SU-DHL-6 (cell line): Measurements from ENCODE around the gene RAD1.

ENCODE experiments used
- H2AFZ ChIP-seq: fragments of 200-600 bp; sonication (generic); 2 replicates; pipeline ENCODE4 v1.6.1; 2014; ENCODE audit warnings: low read depth, mild to moderate bottlenecking, moderate library complexity, mixed read lengths, antibody characterized with exemption, low read length; ENCODE audit not compliant: severe bottlenecking
- H3F3A ChIP-seq: fragments of 200-600 bp; shearing (Covaris generic); 2 replicates; pipeline ENCODE4 v1.6.0; 2016; ENCODE audit warnings: antibody characterized with exemption, mild to moderate bottlenecking; ENCODE audit not compliant: insufficient read depth
- H3K27ac ChIP-seq: fragments of 200-600 bp; sonication (generic); 2 replicates; pipeline ENCODE4 v1.5.1; 2016; ENCODE audit warnings: low read depth, mild to moderate bottlenecking, low read length, moderate library complexity, mixed read lengths
- H3K27me3 ChIP-seq: fragments of 200-600 bp; sonication (generic), shearing (Covaris generic); 2 replicates; pipeline ENCODE4 v1.6.0; 2014; ENCODE audit warnings: mild to moderate bottlenecking, low read length
- H3K36me3 ChIP-seq: fragments of 200-600 bp; sonication (generic); 2 replicates; pipeline ENCODE4 v1.6.1; 2014; ENCODE audit warnings: mild to moderate bottlenecking, low read length, mixed read lengths
- H3K4me2 ChIP-seq: fragments of 300-600, 200-600 bp; shearing (Covaris generic), sonication (generic); 2 replicates; pipeline ENCODE4 v1.6.0; 2014; ENCODE audit warnings: low read length, low read depth, mild to moderate bottlenecking; ENCODE audit not compliant: poor library complexity, severe bottlenecking
- H3K4me3 ChIP-seq: fragments of 200-600 bp; sonication (generic); 2 replicates; pipeline ENCODE4 v1.5.1; 2014; ENCODE audit warnings: antibody characterized with exemption, low read length, mild to moderate bottlenecking, mixed read lengths; ENCODE audit not compliant: insufficient read depth, poor library complexity, severe bottlenecking
- H3K79me2 ChIP-seq: fragments of 200-600 bp; sonication (generic); 2 replicates; pipeline ENCODE4 v1.6.1; 2014; ENCODE audit warnings: mild to moderate bottlenecking, low read length, moderate library complexity; ENCODE audit not compliant: insufficient read depth
- H3K9ac ChIP-seq: fragments of 200-600 bp; sonication (generic); 2 replicates; pipeline ENCODE4 v1.7.0; 2014; ENCODE audit warnings: mild to moderate bottlenecking, low read length
- H3K9me2 ChIP-seq: fragments of 200-600 bp; sonication (generic); replicated peaks from 2 replicates; pipeline ENCODE4 v1.6.1; 2014; ENCODE audit warnings: low read length; ENCODE audit not compliant: insufficient read depth
- H3K9me3 ChIP-seq: fragments of 200-600 bp; sonication (generic); 2 replicates; pipeline ENCODE4 v1.6.1; 2014; ENCODE audit warnings: low read length, mixed read lengths; ENCODE audit not compliant: insufficient read depth
- H4K20me1 ChIP-seq: fragments of 200-600 bp; sonication (generic); 2 replicates; pipeline ENCODE4 v1.6.1; 2014; ENCODE audit warnings: low read depth, mild to moderate bottlenecking, antibody characterized with exemption, low read length, moderate library complexity, mixed read lengths
- EZH2phosphoT487 ChIP-seq: fragments of 200-600 bp; sonication (generic), shearing (Covaris generic); conservative IDR thresholded peaks from 2 replicates; pipeline ENCODE4 v1.6.1; 2018; ENCODE audit warnings: mild to moderate bottlenecking, antibody characterized with exemption, low read length, moderate library complexity, mixed read lengths
- TF ChIP-seq, protein P1 (sequence below): fragments of 200-600 bp; sonication (generic); IDR thresholded peaks from one replicate; pipeline ENCODE4 v1.5.1; 2017; ENCODE audit warnings: antibody characterized with exemption, mild to moderate bottlenecking, low read length, moderate library complexity; ENCODE audit not compliant: insufficient read depth, poor library complexity, severe bottlenecking

The RAD1 gene

DNA sequence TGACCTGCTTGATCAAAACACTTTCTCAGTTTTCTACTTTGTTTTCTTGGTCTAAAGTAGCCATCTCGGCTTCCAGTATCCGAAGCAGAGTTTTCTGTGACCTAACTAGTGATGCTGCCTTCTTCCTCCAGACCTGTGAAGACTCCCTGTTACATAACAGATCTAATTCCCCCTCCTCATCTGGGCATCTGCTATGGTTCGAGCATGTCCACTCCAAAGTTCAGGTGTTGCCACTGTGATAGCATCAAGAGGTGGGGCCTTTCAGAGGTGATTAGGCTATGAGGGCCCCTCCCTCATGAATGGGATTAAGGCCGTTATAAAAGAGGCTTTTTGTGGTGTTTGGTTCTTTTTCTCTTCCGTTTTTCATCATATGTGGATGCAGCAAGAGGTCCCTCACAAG is 56.1 kb downstream of the RAD1 start:
- no peak overlapping the region for H3K4me3 ChIP-seq
- no peaks in the 10 kb centered on the region for H3K79me2 ChIP-seq
- H3F3A ChIP-seq = no peaks in the 10 kb centered on the region
- H3K27ac ChIP-seq = no peak overlapping the region
- H3K27me3 ChIP-seq = no peaks in the 10 kb centered on the region
- H3K36me3 ChIP-seq = no peaks in the 10 kb centered on the region
- no peak overlapping the region for H3K4me2 ChIP-seq
- TF ChIP-seq, protein P1, sequence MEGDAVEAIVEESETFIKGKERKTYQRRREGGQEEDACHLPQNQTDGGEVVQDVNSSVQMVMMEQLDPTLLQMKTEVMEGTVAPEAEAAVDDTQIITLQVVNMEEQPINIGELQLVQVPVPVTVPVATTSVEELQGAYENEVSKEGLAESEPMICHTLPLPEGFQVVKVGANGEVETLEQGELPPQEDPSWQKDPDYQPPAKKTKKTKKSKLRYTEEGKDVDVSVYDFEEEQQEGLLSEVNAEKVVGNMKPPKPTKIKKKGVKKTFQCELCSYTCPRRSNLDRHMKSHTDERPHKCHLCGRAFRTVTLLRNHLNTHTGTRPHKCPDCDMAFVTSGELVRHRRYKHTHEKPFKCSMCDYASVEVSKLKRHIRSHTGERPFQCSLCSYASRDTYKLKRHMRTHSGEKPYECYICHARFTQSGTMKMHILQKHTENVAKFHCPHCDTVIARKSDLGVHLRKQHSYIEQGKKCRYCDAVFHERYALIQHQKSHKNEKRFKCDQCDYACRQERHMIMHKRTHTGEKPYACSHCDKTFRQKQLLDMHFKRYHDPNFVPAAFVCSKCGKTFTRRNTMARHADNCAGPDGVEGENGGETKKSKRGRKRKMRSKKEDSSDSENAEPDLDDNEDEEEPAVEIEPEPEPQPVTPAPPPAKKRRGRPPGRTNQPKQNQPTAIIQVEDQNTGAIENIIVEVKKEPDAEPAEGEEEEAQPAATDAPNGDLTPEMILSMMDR = no peak
- no peak for TF ChIP-seq EZH2phosphoT487
- H3K9me2 ChIP-seq = no peaks in the 10 kb centered on the region; the same call in 1 of the 2 replicates
- no peaks in the 10 kb centered on the region for H4K20me1 ChIP-seq
- no peak overlapping the region for H3K9ac ChIP-seq
- H3K9me3 ChIP-seq = no peaks in the 10 kb centered on the region
- no peak overlapping the region for H2AFZ ChIP-seq

DNA sequence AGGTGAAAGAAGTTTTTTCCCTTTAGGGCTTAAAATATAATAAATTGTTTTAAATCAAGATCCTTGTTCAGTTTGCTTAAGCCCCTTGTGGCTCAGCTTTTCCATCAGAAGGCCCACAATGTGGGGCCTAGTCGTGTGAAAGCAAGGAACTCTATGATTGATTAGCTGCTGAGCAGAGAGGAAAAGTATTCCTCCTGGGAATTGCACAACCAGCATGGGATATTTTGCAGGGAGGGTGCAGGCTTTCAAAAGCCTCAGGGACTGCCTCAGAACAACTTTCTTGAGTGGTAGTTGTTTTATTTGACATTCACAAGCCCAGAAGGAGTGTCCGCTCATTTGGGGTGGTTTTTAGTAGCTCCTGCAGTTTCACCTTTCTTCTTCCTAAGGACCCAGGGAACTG is 56.5 kb downstream of the RAD1 start:
- H3K36me3 ChIP-seq = no peaks in the 10 kb centered on the region
- no peak overlapping the region for H2AFZ ChIP-seq
- no peaks in the 10 kb centered on the region for H3K9me3 ChIP-seq
- H3K27ac ChIP-seq = no peak overlapping the region
- H3K9ac ChIP-seq = no peak overlapping the region
- no peaks in the 10 kb centered on the region for H3F3A ChIP-seq
- no peaks in the 10 kb centered on the region for H3K79me2 ChIP-seq
- H3K4me3 ChIP-seq = no peak overlapping the region
- H3K27me3 ChIP-seq = no peaks in the 10 kb centered on the region
- no peaks in the 10 kb centered on the region; the same call in 1 of the 2 replicates for H3K9me2 ChIP-seq
- TF ChIP-seq, protein P1 = no peak
- TF ChIP-seq EZH2phosphoT487 = no peak
- H4K20me1 ChIP-seq = no peaks in the 10 kb centered on the region
- no peak overlapping the region for H3K4me2 ChIP-seq

DNA sequence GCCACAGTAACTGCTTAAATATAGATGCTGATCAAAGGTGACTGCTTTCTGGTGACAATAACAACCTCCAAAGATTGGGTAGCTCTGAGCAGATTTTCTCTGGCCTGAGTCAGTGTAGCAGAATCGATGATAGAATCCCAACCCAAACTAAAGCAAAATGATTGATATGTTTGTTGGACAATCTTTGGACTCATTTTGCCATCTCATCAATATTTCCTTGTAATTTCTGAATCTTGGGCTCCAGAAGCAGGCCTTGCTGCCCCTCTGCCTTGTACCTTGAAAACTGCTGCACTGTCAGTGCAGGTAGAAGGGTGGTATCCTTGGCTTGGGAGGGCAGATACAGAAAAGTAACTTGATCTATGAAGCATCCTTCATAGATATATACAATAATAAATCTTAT is 57.4 kb downstream of the RAD1 start:
- Histone ChIP-seq H3K27me3 (no peaks in the 10 kb centered on the region), H2AFZ (no peak overlapping the region), H3K4me2 (no peak overlapping the region), H3K79me2 (no peaks in the 10 kb centered on the region), H3K9me3 (no peaks in the 10 kb centered on the region), H3K27ac (no peak overlapping the region), H4K20me1 (no peaks in the 10 kb centered on the region), H3K9ac (no peak overlapping the region), H3F3A (no peaks in the 10 kb centered on the region), H3K9me2 (no peaks in the 10 kb centered on the region; the same call in 1 of the 2 replicates), H3K36me3 (no peaks in the 10 kb centered on the region), H3K4me3 (no peak overlapping the region)
- TF ChIP-seq, protein P1 = no peak
- no peak for TF ChIP-seq EZH2phosphoT487

DNA sequence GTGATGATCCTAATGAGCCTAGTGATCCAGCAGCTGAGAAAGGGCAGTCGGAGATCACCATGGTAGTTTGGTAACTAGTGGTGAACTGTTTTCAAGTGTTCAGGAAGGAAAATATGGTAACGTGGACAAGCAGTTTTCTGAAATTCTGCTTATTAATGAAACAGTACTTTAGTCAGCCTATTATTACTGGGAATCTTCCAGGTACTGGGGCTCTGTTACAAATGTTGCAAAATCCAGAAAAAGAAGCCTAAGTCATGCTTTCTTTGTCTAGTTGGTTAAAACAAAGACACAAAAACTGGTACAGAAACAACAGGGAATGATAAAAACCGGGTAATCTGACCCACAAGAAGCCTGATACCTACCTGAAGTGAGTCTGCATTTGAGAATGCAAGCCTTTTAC is 58.1 kb downstream of the RAD1 start:
- Histone ChIP-seq H3K79me2 (no peaks in the 10 kb centered on the region), H3K4me2 (no peak overlapping the region), H3K9me2 (no peaks in the 10 kb centered on the region), H3K36me3 (no peaks in the 10 kb centered on the region), H3F3A (no peaks in the 10 kb centered on the region), H2AFZ (no peak overlapping the region), H3K27ac (no peak overlapping the region), H3K27me3 (no peaks in the 10 kb centered on the region), H3K9ac (no peak overlapping the region), H3K9me3 (no peaks in the 10 kb centered on the region), H3K4me3 (no peak overlapping the region), H4K20me1 (no peaks in the 10 kb centered on the region)
- TF ChIP-seq, protein P1 = no peak
- no peak for TF ChIP-seq EZH2phosphoT487
